GM06990 (cell line): ENCODE results near the gene GDF10.

Source experiments
- DNase-seq: peaks from one replicate; pipeline ENCODE4 v3.0.0-alpha.2; 2011; ENCODE audit not compliant: insufficient read length; ENCODE audit errors: extremely low read depth
- H3K27me3 ChIP-seq: replicated peaks from 2 replicates; pipeline ENCODE4 v1.6.0; 2011; ENCODE audit warnings: low read length; ENCODE audit not compliant: control insufficient read depth, insufficient read depth
- H3K36me3 ChIP-seq: 2 replicates; pipeline ENCODE4 v1.5.1; 2011; ENCODE audit warnings: low read length; ENCODE audit not compliant: control insufficient read depth, insufficient read depth
- H3K4me3 ChIP-seq: replicated peaks from 2 replicates; pipeline ENCODE4 v1.5.1; 2011; ENCODE audit warnings: low read depth, mild to moderate bottlenecking, control low read depth, low read length
- TF ChIP-seq, protein P1 (sequence below): IDR thresholded peaks from 2 replicates; pipeline ENCODE4 v1.5.1; 2011; ENCODE audit warnings: low read length, control low read depth, mild to moderate bottlenecking, inconsistent platforms; ENCODE audit not compliant: insufficient read depth, poor library complexity, severe bottlenecking

Gene GDF10

DNA sequence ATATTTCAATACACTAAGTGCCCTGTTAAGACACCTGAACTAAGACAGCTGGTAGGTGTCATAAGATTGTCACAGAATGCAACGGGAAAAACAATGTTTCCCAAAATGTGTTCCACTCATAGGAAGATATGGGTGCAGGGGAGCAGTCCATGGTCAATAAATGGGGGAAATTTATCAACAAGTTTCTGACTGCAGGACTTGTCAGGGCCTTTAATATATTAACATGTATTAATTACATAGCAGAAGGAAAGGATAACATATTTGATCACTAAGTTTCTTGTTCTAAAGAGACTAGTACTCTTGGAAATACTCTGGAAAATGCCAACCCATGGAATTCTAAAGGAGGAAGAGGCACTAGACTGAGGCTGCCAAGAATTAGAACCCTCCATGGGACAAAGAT, 54.9 kb downstream of the GDF10 start:
- TF ChIP-seq, protein P1, sequence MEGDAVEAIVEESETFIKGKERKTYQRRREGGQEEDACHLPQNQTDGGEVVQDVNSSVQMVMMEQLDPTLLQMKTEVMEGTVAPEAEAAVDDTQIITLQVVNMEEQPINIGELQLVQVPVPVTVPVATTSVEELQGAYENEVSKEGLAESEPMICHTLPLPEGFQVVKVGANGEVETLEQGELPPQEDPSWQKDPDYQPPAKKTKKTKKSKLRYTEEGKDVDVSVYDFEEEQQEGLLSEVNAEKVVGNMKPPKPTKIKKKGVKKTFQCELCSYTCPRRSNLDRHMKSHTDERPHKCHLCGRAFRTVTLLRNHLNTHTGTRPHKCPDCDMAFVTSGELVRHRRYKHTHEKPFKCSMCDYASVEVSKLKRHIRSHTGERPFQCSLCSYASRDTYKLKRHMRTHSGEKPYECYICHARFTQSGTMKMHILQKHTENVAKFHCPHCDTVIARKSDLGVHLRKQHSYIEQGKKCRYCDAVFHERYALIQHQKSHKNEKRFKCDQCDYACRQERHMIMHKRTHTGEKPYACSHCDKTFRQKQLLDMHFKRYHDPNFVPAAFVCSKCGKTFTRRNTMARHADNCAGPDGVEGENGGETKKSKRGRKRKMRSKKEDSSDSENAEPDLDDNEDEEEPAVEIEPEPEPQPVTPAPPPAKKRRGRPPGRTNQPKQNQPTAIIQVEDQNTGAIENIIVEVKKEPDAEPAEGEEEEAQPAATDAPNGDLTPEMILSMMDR = no peak
- H3K4me3 ChIP-seq = no peak overlapping the region

DNA sequence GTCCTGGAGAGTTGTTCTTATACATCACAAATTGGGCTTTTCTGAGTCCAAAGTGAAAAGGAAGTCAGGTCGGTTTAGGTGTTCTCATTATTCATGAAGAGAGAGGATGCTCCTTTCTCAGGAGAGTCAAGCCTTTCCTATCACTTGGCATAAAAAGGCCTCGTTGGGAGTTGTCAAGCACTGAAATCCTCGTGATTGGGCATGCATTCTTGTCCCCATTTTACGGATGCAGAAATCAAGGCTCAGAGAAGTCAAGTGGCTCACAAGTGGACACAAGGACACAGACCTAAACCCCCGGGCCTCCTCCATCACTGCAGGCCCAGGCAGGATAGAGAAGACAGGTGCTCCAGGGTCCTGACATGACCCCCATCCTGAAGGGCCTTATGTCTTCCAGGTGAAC, 56.7 kb downstream of the GDF10 start:
- H3K27me3 ChIP-seq = no peaks in the 10 kb centered on the region; the same call in 1 of the 2 replicates
- H3K36me3 ChIP-seq = no peaks in the 10 kb centered on the region
- no peak for DNase-seq
- TF ChIP-seq, protein P1 = no peak
- no peak overlapping the region for H3K4me3 ChIP-seq

More for the DNA sequence above, 54.9 kb downstream of the GDF10 start:
- no peak for DNase-seq
- H3K36me3 ChIP-seq = no peaks in the 10 kb centered on the region
- H3K27me3 ChIP-seq = no peaks in the 10 kb centered on the region; the same call in 1 of the 2 replicates

DNA sequence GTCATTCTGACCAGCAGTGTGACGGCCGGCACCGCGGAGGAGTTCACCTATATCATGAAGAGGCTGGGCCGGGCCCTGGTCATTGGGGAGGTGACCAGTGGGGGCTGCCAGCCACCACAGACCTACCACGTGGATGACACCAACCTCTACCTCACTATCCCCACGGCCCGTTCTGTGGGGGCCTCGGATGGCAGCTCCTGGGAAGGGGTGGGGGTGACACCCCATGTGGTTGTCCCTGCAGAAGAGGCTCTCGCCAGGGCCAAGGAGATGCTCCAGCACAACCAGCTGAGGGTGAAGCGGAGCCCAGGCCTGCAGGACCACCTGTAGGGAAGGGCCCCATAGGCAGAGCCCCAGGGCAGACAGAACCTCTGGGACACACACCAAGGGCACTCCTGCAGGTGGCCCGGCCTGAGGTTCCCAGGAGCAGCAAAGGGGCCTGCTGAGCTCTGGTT, 57.2 kb downstream of the GDF10 start:
- DNase-seq = no peak
- Histone ChIP-seq H3K36me3 (no peaks in the 10 kb centered on the region), H3K27me3 (no peaks in the 10 kb centered on the region; the same call in 1 of the 2 replicates), H3K4me3 (no peak overlapping the region)
- TF ChIP-seq, protein P1 = no peak

DNA sequence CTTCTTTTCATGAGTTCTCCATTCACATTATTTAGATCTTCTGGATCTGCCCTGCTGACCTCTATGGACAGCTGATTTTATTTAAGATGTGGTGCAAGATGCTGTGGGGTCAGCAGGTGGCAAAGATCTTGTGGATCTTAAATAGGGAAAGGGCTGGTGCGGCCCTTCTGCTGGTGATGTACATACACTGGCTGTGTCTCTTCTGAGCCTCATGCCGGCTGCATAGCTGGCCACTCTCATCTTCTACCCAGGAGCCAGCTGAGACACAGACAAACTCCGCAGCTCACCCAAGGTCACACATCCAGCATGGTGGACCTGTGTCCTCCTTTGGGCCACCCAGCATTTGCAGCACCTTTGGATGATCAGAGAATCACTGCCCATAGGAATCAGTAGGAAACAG, 57.9 kb downstream of the GDF10 start:
- DNase-seq = no peak
- H3K36me3 ChIP-seq = no peaks in the 10 kb centered on the region
- TF ChIP-seq, protein P1 = no peak
- no peak overlapping the region for H3K4me3 ChIP-seq
- no peaks in the 10 kb centered on the region; the same call in 1 of the 2 replicates for H3K27me3 ChIP-seq

DNA sequence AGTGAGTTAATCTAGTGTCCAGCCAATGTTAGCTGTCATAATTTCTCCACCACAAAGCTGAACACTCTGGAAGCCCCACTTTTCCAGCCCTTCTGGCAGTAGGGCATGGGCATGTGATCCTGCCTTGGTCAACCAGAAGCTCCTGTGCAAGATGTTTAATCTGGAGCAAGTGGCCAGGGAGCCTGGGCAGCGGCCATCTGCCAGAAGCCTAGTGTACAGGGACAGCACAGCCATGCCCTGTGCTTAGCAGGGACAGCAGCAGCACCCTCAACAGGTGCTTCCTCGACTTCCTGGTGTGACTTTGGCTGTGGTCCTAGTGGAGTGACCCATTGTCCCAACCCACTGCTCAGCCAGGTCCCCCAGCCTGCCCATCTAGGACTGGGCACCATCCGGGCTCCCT, 58.5 kb downstream of the GDF10 start:
- TF ChIP-seq, protein P1 = no peak
- no peak for DNase-seq
- Histone ChIP-seq H3K4me3 (no peak overlapping the region), H3K27me3 (no peaks in the 10 kb centered on the region; the same call in 1 of the 2 replicates), H3K36me3 (no peaks in the 10 kb centered on the region)

DNA sequence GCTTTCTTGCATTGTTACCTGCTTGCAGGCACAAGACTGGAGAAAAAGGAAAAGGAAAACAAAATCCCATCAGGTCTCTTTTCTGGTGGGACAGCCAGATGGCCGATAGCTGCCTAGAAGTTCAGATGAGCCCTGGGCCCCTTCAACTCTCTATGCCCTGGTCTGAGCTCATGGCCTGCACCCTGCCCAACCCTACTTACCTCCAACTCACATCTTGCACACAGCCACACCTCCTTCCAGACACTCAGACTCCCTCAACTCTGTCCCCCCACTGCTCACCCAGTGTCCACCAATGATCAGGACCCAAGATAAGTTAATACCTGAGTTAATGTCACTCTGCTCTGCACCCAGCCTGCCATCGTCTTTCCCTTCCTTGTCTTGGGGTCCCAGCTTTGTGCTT, 59.1 kb downstream of the GDF10 start:
- no peak for DNase-seq
- Histone ChIP-seq H3K27me3 (no peaks in the 10 kb centered on the region; the same call in 1 of the 2 replicates), H3K36me3 (no peaks in the 10 kb centered on the region), H3K4me3 (no peak overlapping the region)
- TF ChIP-seq, protein P1 = no peak
